Measurements from ENCODE around the gene SCN5A.

Gene SCN5A

DNA sequence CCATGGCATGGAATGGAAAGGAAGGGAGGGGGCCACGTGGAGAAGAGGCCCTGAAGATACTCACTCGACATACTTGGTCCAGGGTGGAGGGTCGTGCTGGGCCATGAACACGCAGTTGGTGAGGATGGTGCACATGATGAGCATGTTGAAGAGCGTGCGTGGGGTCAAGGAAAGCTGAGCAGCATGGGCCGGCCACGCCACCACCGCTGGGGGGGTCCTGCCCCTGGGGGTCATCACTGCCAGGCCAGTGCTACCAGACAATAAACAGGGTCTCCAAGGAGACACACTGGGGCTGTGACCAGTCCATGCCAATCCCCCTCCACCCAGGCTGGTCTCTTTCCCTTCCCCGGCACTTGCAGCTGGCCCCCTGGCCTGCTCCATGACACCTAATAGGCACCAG is 27.2 kb downstream of the SCN5A start:
- DNase-seq (ENCODE audit: low read depth in 3 of 3): no peak

GRCh38 chr3:38620236-38620635 is 29.3 kb downstream of the SCN5A start:
- DNase-seq (ENCODE audit: low read depth in 3 of 3): no peak

DNA sequence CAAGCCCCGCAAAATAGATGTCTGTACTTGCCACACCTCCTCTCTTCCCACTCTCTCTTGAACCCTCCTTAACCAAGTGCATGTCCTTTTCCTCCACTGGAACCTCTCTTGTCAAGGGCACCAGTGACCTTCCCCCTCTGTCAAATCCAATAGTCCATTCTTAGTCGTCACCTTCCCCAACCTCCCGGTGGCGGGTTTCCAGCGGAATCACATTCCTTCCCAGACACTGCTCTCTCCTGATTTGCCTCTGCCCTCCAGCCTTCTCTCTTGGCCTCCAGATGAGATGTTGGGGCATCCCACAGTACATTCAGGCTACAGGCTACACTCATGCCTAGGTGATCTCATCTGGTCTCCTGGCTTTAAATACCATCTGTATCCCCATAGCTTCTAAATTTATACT is 31.1 kb downstream of the SCN5A start:
- no peak for DNase-seq (ENCODE audit: low read depth in 3 of 3)

DNA sequence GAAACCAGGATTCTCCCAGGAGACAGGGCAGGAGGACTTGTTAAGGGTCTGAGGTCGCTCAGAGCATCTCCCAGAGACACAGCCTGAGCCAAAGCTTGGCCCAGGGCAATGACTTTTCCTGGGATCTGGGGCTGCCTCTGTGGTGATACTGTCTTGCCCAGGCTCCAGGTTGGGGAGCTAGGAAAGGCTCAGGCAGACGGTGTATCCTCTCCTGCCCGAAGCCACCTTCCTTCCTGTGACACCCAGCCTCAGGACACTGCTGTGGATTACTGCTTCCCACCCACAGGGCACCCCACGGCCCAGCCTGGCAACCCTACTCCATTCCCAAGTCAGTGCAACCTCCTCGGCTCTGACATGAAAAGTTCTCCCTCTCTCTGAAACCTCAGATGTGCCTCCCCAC is 31.9 kb downstream of the SCN5A start:
- DNase-seq (ENCODE audit: low read depth in 3 of 3): no peak

DNA sequence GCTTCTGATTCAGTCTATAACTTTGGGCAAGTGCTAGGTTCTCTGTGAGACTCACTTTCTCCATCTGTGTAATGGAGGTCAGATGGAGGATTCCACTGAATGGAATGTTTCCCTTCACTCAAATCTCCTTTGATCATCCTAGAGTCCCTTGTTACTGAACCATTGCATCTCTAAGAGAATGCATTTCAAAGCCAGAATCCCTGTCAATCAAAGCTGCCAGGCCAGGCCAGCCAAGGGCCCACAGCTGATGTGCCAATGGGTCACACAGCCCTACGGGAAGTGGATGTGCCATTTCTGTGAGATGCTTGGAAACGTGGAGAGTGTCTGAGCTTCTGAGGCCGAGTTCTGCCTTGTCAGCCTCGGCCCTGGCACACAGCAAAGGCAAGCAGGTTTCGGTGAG is 32.4 kb downstream of the SCN5A start:
- no peak for DNase-seq (ENCODE audit: low read depth in 3 of 3)

DNA sequence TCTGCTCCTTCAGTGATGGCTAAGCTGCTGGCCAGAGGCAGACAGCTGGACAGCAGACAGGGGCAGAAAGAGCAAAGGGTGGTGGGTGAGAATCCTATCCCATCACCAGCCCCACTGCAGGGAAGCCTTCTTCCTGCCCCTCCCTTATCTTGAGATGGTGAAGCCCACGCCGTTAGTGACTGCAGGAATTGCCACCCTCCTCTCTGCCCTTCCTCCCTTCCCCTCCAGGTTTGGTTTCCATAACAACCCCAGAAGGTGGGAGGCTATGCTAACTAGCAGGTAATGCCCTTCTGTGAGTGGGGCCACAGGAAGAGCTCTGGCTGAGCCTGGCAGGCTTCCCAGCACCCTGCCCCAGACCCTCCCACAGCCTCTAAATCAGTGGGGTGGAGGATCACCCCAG is 32.8 kb downstream of the SCN5A start:
- no peak for DNase-seq (ENCODE audit: low read depth in 3 of 3)

DNA sequence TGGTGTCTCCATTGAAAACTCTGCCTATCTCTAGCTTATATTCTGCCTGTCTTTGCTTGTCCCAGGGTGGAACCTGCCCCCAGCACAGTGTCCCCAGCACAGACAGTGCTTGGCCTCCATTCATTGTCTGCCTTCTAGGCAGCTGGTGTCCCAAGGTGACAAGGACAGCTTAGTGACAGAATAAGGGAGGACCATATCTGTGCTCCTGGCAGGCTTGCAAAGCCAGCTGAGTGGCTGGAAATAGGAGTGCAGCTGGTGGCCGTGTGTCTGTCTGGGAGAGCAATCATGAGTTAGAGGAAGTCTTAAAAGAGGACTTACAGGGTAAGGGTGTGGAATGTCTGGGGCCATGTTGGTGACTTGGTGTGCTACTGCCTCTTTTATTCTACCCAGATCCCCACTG is 33.4 kb downstream of the SCN5A start:
- no peak for DNase-seq (ENCODE audit: low read depth in 3 of 3)

GRCh38 chr3:38614651-38615352 is 34.7 kb downstream of the SCN5A start:
- no peak for DNase-seq (ENCODE audit: low read depth in 3 of 3)

- no peak for DNase-seq (ENCODE audit: low read depth in 3 of 3)
Observed at GRCh38 chr3:38614091-38614490, 35.4 kb downstream of the SCN5A start.

- no peak for DNase-seq (ENCODE audit: low read depth in 3 of 3)
Observed at GRCh38 chr3:38613426-38613825, 36.1 kb downstream of the SCN5A start.

DNA sequence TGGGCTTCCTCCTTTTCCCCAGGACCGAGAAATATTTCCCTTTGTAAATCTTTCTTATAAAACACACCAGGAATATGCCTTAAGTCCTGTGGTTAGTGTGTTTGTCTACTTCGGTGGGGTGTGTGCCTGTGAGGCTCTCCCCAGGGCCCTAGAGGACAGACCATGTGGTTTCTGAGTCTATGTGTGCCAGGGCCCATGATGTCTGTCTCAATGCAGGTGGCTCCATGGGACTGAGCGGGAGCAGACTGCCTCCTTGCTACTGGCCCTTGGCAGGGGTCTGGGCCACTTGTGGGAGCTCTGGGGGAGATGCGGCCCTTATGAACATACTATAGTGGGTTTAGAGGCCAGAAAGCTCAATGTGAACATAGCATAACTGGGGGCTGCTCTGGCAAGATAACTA is 37.6 kb downstream of the SCN5A start:
- no peak for DNase-seq (ENCODE audit: low read depth in 3 of 3)

DNA sequence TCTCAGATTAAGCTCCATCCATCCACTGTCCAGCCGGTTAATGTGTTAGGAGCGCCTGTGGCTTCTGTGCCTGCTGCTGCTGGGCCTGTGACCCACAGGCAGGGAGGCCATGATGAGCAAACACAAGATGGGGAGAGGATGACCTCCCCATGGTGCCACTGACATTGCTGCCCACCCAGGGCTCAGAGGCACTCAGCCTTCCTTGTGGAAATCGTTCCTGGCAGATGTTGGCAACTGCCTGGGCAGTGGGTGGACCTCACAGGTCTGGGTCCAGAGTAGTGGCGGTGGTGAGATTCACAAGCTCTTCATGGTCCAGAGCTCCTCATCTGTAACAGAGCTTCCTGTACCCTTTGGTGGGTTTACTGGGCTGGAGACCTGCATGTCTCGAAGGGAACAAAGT is 38.6 kb downstream of the SCN5A start:
- no peak for DNase-seq (ENCODE audit: low read depth in 3 of 3)

GRCh38 chr3:38610436-38610835 is 39.1 kb downstream of the SCN5A start:
- DNase-seq (ENCODE audit: low read depth in 3 of 3): no peak

DNA sequence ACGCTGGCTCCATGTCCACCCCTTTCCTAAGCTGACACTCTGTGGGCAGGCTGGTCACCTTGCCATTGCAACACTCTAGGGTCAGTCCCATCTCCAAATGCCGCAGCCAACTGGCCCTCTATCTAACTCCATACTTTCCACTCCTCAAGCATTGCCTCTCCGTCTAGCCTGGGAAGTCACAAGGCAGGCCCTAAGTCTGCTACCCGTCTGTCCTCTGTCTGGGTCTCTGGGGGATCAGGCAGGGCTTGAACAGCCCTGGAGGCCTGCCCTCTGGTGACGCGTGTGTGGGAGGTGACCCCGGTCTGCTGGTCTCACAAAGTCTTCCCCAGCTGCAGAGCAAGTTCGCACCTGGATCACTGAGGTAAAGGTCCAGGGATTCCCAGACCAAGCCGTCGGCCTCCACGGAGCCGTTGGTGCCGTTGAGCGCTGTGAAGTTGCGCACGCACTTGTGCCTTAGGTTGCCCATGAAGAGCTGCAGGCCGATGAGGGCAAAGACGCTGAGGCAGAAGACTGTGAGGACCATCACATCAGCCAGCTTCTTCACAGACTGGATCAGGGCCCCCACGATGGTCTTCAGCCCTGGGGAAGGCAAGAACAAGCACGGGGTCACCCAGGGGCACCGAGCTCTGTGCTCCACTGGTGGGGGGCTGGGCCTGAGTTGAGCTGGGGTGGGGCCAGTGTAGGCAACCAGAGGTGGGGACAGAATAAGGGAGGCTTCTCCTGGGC is 39.9 kb downstream of the SCN5A start:
- no peak for DNase-seq (ENCODE audit: low read depth in 3 of 3)

DNA sequence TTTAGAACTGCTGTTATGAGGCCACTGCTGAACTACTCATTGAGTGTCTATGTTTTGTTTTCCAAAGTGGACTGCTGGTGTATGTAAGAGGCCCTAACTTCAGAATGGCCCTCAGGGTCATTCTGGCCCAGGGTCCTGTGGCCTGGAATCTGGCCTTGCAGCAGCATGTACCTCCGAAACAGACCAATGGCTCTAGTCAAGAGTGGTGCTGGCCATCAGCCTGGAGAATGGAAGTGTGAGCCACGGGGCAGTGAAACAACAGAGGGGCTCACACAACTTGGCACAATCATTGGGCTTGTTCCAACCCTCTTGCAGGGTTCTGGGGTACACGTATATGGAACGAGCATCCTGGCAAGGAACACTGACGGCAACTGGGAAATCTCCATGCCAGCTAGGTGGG is 40.5 kb downstream of the SCN5A start:
- DNase-seq (ENCODE audit: low read depth in 3 of 3): no peak

DNA sequence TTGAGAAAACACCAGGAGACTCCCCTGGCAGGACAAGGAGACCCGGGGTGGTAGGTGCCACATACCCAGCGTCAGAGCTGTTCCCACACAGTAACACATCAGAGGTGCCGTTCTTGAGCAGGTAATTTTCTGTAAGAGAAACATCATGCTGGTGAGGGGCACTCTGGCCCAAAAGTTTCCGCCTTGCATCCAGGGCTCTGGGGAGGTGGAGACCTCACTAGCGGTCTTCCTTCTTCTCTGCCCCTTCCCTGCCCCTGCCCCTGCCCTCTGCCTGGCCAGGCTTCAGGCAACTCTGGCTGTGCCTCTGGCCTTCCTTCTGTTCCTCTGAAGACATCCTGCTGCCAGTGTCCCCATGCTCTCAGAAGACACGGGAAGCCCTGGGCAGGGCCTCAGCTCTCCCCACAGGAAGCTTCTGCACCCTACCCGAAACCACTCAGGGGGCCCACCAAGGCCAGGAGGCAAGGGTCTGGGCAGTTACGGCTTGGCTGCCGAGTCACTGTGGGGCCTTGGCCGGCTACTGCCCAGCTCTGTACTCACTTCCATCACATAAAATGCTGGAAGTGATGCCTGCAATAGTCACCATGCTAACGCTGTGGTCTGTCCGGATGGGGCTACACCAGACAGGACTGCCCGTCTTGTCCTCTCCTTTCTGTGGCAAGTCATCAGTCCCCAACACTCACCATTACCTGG is 41.3 kb downstream of the SCN5A start:
- DNase-seq (ENCODE audit: low read depth in 3 of 3): no peak

- DNase-seq (ENCODE audit: low read depth in 3 of 3): no peak
Observed at GRCh38 chr3:38606561-38606960, 42.9 kb downstream of the SCN5A start.

DNA sequence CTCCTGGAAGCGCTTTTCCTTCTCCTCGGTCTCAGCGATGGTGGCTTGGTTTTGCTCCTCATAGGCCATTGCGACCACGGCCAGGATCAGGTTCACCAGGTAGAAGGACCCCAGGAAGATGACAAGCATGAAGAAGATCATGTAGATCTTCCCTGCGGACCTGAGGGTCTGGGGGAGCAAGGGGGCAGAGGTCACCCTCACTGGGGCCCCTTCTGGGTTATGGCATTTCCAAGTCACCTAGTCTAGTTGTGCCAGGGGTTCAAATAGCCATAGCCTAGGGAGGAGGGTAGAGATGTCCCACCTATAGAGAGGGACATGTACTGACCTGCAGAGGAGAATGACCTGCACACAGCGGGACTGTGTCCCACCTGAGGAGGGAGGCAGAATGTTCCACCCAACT is 43.5 kb downstream of the SCN5A start:
- DNase-seq (ENCODE audit: low read depth in 3 of 3): no peak

GRCh38 chr3:38604246-38604645 is 45.2 kb downstream of the SCN5A start:
- DNase-seq (ENCODE audit: low read depth in 3 of 3): no peak

DNA sequence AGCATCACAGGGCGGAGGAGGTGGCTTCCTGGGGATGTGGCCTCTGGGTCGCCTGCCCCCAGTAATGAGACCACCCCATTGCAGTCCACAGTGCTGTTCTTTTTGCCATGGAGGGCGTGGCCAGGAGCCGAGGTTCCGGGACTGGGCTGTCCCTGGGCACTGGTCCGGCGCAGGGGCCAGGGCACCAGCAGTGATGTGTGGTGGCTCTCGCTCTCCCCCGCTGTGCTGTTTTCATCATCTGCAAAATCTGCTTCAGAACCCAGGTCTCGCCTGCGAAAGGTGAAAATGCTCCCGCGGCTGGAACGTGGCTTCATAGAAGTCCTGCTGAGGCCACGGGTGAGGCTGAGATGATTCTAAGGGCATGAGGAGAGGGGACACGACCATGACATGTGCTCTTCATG is 45.8 kb downstream of the SCN5A start:
- DNase-seq (ENCODE audit: low read depth in 3 of 3): no peak

DNA sequence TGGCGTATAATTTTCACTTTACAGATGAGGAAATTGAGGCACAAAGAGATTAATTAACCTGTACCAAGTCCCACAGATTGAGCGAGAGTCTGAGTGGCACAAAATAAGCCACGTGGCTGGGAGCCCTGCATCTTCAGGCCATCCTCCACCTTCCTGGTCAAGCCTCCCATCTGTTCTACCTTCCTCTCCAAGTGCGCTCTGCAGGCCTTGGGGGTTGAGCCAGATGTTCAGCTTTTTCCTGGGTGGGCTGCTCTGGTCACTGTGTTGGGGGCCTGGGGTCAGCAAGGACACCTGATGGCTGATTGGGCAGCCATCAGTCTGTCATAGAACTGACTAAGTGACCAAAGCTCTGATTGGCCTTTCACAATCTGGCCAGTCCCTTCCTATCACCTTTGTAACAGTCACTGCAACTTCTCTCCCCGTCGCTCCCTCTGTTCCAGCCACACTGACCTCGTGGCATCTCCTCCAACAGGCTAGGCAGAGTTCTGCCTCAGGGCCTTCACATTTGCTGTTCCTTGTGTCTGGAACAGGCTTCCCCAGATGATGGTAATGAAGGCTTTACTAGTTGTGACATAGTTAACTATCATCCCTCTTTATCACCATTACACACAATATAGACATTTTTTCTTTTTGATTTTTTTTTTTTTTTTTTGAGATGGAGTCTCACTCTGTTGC is 46.8 kb downstream of the SCN5A start:
- DNase-seq (ENCODE audit: low read depth in 3 of 3): no peak

DNA sequence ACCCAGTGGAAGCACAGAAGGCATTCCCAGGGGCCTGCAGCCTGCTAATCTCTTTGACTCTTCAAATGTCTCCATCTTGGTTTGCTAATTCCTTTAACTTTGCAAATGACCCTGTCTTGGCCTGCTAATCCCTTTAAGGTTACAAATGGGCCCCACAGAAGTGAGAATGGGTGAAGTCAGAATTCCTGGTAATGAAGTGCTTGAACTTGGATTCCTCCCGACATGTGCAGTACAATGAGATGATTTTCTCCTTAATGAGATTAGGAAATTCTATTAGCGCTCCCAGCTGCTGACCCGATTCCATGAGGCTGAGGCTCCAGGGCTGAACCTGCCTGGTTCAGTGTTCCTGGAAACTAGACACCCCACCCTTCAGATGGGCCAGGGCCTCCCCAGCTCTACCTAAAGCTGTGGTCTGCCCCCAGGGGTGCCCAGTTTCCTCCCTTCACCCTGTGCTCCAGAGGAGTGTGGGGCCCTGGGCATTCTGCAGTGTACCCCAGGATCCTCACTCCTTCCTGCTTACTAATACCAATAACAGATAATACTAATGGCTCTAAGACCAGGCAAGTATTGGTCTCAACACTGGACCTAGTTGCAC is 47.4 kb downstream of the SCN5A start:
- no peak for DNase-seq (ENCODE audit: low read depth in 3 of 3)

All from stimulated activated CD4-positive, alpha-beta T cell treated with anti-CD3 and anti-CD28 coated beads, TNF-alpha, amount 100 ng/mL, for 4 hours (primary cell).